K562 (cell line): ENCODE measurements around the gene PGGHG. TPM values are rescaled to one million over a fixed set of nuclear protein-coding genes. Genes with fewer than 3 reads are reported as not detected.

Source experiments
- ADNP ChIP-seq: fragments of 200-800 bp; sonication (Bioruptor generic); IDR thresholded peaks from 2 replicates; pipeline ENCODE4 v1.6.1; 2016; ENCODE audit warnings: missing genetic modification characterization, missing compliant biosample characterization
- BCOR ChIP-seq: fragments of 450-650 bp; IDR thresholded peaks from 2 replicates; pipeline ENCODE4 v1.6.1; 2016
- CCNT2 ChIP-seq: IDR thresholded peaks from 2 replicates; pipeline ENCODE4 v1.6.1; 2011; ENCODE audit warnings: borderline replicate concordance, low read depth, mild to moderate bottlenecking, moderate library complexity, mixed read lengths, low read length; ENCODE audit not compliant: insufficient read length; ENCODE audit errors: extremely low read depth
- ESRRA ChIP-seq: fragments of 450-650 bp; IDR thresholded peaks from 2 replicates; pipeline ENCODE4 v1.6.1; 2014; ENCODE audit warnings: low read depth, mild to moderate bottlenecking, moderate library complexity, borderline replicate concordance
- ESRRB ChIP-seq: fragments of 250-450 bp; sonication (Bioruptor Pico); IDR thresholded peaks from 2 replicates; pipeline ENCODE4 v1.5.0; 2020; ENCODE audit warnings: mild to moderate bottlenecking, moderate library complexity, borderline replicate concordance
- GTF2A2 ChIP-seq: IDR thresholded peaks from 2 replicates; pipeline ENCODE4 v1.6.1; 2016; ENCODE audit warnings: mild to moderate bottlenecking, missing genetic modification characterization, missing compliant biosample characterization
- ILF3 ChIP-seq: fragments of 450-650 bp; IDR thresholded peaks from 2 replicates; pipeline ENCODE4 v1.6.1; 2018; ENCODE audit warnings: antibody characterized with exemption, mild to moderate bottlenecking, moderate library complexity, borderline replicate concordance
- KLF10 ChIP-seq: fragments of 250-450 bp; sonication (Bioruptor Pico); IDR thresholded peaks from 2 replicates; pipeline ENCODE4 v1.6.1; 2021; ENCODE audit warnings: matching md5 sums
- LEF1 ChIP-seq: fragments of 450-650 bp; IDR thresholded peaks from 2 replicates; pipeline ENCODE4 v1.6.1; 2016; ENCODE audit warnings: mild to moderate bottlenecking
- MAZ ChIP-seq, 2 experiments: fragments of 450-650 bp in 1 of 2; sonication (generic) in 1 of 2; formaldehyde crosslinking; IDR thresholded peaks in 1 of 2; conservative IDR thresholded peaks in 1 of 2; 2 replicates each; pipeline versions ENCODE4 v1.4.0 to v1.5.0; 2020; ENCODE audit warnings: mild to moderate bottlenecking in 1 of 2, missing genetic modification reagents in 1 of 2
- MXI1 ChIP-seq: IDR thresholded peaks from 2 replicates; pipeline ENCODE4 v1.6.1; 2011; ENCODE audit warnings: low read depth, mild to moderate bottlenecking, improper control_type of control experiment, low read length
- NBN ChIP-seq: fragments of 450-650 bp; IDR thresholded peaks from 2 replicates; pipeline ENCODE4 v1.6.1; 2016; ENCODE audit warnings: low read depth, mild to moderate bottlenecking
- NR2C2 ChIP-seq, 2 experiments: fragments of 200-800 bp in 1 of 2; sonication (Bioruptor generic) in 1 of 2; sonication (generic) in 1 of 2; formaldehyde crosslinking in 1 of 2; IDR thresholded peaks; 2 replicates each; pipeline versions ENCODE4 v1.6.1 to v1.8.0; 2016 to 2022; ENCODE audit warnings: mild to moderate bottlenecking in 1 of 2, missing compliant biosample characterization in 1 of 2, missing genetic modification characterization in 1 of 2, missing genetic modification reagents in 1 of 2
- RUNX1 ChIP-seq: sonication (generic); IDR thresholded peaks from 2 replicates; pipeline ENCODE4 v1.6.1; 2016; ENCODE audit warnings: antibody characterized with exemption, low read depth
- ZBTB7A ChIP-seq: IDR thresholded peaks from 2 replicates; pipeline ENCODE4 v1.6.1; 2011; ENCODE audit warnings: low read depth, mild to moderate bottlenecking, low read length, moderate library complexity, borderline replicate concordance; ENCODE audit not compliant: control insufficient read depth
- ZNF445 ChIP-seq: fragments of 250-450 bp; sonication (Bioruptor Pico); IDR thresholded peaks from 2 replicates; pipeline ENCODE4 v1.4.0; 2020; ENCODE audit warnings: low read depth, mild to moderate bottlenecking, moderate library complexity
- polyA plus RNA-seq, 8 experiments: library from polyadenylated mRNA; depleted of rRNA in 4 of 8; stranded (reverse) in 5 of 8; unstranded in 3 of 8; fragments of >200 nt; fragmentation: Nextera tagmentation in 2 of 8; fragmentation: Illumina TruSeq in 1 of 8; extraction: Ambion mirVana in 2 of 8; extraction: Trizol in 1 of 8; gene quantifications; 2 replicates each; pipeline versions ENCODE4 v1.2.1 to v1.2.3, GENCODE V29; 2011 to 2014; ENCODE audit warnings: inconsistent platforms in 1 of 8, missing spikeins in 1 of 8
- total RNA-seq, 7 experiments: library from RNA; depleted of rRNA in 6 of 7; stranded (reverse); fragments of >200 nt in 6 of 7; fragmentation: Illumina TruSeq in 2 of 7; extraction: Trizol in 2 of 7; gene quantifications; 2 replicates each; pipeline versions ENCODE4 v1.2.1 to v1.2.3, GENCODE V29; 2011 to 2021; ENCODE audit warnings: low replicate concordance in 1 of 7
- TF ChIP-seq, protein P1 (sequence below), 2 experiments: fragments of 450-650 bp in 1 of 2; IDR thresholded peaks; 2 replicates each; pipeline ENCODE4 v1.6.1; 2011 to 2017; ENCODE audit warnings: low read depth in 2 of 2, antibody characterized with exemption in 1 of 2, borderline replicate concordance in 1 of 2, low read length in 1 of 2, mild to moderate bottlenecking in 1 of 2, mixed read lengths in 1 of 2; ENCODE audit not compliant: control insufficient read depth in 1 of 2
- TF ChIP-seq, protein P2 (sequence below): sonication (generic); IDR thresholded peaks from 2 replicates; pipeline ENCODE4 v1.6.1; 2016
- TF ChIP-seq, protein P3 (sequence below): fragments of 200-800 bp; sonication (Bioruptor generic); IDR thresholded peaks from 2 replicates; pipeline ENCODE4 v1.6.1; 2017; ENCODE audit warnings: missing genetic modification characterization, missing compliant biosample characterization
- TF ChIP-seq, protein P4 (sequence below): fragments of 450-650 bp; formaldehyde crosslinking; IDR thresholded peaks from 2 replicates; pipeline ENCODE4 v1.4.0; 2022; ENCODE audit warnings: missing genetic modification characterization

The PGGHG gene
- total and polyA plus RNA-seq, 9 of the 15 experiments (the other 6 are each of a cell fraction or from before 2014, with no cell fraction given): 0.38 to 85.1 (median 18.1) TPM

DNA sequence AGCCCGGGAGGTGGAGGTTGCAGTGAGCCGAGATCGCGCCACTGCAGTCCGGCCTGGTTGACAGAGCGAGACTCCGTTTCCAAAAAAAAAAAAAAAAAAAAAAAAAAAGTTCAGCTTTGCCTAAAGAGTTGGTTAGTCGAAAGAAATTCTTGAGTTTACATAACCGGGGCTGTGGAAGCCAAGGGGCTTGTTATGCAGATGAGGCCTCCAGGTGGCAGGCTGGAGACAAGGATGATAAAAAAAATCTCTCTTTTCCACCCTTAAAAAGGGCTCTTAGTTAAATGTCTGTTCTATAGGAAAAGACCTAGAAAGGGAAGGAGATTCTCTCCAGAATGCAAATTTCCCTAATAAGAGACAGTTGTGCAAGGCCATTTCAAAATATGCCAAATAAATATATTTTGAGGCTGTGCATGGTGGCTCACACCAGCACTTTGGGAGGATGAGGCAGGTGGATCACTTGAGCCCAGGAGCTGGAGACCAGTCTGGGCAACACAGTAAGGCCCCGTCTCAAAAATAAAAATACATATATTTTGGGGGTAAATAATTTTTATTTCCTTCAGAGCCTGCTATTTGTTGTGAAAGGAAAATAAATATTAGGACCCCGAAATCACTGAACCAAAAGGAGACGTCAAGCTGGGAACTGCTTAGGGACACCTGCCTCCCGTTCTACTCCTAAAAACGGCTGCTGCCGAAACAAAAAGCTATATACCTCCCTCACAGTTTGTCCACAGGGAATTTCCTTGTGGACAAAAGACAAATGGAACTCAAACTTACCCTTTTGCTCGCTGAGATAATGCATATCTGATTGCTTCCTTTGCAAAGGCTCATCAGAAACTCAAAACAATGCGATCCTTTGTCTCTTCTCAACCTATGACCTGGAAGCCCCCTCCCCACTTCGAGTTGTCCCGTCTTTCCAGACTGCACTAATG lies 16.3 kb downstream of the PGGHG start (continued):
- TF ChIP-seq, protein P1, sequence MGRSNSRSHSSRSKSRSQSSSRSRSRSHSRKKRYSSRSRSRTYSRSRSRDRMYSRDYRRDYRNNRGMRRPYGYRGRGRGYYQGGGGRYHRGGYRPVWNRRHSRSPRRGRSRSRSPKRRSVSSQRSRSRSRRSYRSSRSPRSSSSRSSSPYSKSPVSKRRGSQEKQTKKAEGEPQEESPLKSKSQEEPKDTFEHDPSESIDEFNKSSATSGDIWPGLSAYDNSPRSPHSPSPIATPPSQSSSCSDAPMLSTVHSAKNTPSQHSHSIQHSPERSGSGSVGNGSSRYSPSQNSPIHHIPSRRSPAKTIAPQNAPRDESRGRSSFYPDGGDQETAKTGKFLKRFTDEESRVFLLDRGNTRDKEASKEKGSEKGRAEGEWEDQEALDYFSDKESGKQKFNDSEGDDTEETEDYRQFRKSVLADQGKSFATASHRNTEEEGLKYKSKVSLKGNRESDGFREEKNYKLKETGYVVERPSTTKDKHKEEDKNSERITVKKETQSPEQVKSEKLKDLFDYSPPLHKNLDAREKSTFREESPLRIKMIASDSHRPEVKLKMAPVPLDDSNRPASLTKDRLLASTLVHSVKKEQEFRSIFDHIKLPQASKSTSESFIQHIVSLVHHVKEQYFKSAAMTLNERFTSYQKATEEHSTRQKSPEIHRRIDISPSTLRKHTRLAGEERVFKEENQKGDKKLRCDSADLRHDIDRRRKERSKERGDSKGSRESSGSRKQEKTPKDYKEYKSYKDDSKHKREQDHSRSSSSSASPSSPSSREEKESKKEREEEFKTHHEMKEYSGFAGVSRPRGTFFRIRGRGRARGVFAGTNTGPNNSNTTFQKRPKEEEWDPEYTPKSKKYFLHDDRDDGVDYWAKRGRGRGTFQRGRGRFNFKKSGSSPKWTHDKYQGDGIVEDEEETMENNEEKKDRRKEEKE (IDR thresholded peaks at IDR 0.05; ENCODE audit: borderline replicate concordance in 1 of 2, control insufficient read depth in 1 of 2, low read depth in 2 of 2, low read length in 1 of 2): no peak
- TF ChIP-seq NBN (no peak), LEF1 (no peak), GTF2A2 (no peak), ZNF445 (CRISPR knock-in tag) (no peak), RUNX1 (no peak), BCOR (no peak), CCNT2 (no peak), MAZ (CRISPR knock-in tag; conservative IDR thresholded peaks at IDR 0.05 in 1 of 2, IDR thresholded peaks at IDR 0.05 in 1 of 2) (peak in 1 of 2 experiments; percentile 51; a peak in 1 of 4 replicates), NR2C2 (CRISPR knock-in tag; IDR thresholded peaks at IDR 0.05) (no peak), NR2C2 (tag; IDR thresholded peaks at IDR 0.05) (no peak), ZBTB7A (0 out of 2 replicates have a peak, but pooled peaks have one; percentile 30), ADNP (tag) (no peak), MXI1 (no peak), KLF10 (CRISPR knock-in tag) (no peak), ESRRB (CRISPR knock-in tag) (no peak), ESRRA (no peak), ILF3 (no peak)
- TF ChIP-seq, protein P2, sequence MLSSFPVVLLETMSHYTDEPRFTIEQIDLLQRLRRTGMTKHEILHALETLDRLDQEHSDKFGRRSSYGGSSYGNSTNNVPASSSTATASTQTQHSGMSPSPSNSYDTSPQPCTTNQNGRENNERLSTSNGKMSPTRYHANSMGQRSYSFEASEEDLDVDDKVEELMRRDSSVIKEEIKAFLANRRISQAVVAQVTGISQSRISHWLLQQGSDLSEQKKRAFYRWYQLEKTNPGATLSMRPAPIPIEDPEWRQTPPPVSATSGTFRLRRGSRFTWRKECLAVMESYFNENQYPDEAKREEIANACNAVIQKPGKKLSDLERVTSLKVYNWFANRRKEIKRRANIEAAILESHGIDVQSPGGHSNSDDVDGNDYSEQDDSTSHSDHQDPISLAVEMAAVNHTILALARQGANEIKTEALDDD: 0 out of 2 replicates have a peak, but pooled peaks have one; percentile 38
- TF ChIP-seq, protein P3, sequence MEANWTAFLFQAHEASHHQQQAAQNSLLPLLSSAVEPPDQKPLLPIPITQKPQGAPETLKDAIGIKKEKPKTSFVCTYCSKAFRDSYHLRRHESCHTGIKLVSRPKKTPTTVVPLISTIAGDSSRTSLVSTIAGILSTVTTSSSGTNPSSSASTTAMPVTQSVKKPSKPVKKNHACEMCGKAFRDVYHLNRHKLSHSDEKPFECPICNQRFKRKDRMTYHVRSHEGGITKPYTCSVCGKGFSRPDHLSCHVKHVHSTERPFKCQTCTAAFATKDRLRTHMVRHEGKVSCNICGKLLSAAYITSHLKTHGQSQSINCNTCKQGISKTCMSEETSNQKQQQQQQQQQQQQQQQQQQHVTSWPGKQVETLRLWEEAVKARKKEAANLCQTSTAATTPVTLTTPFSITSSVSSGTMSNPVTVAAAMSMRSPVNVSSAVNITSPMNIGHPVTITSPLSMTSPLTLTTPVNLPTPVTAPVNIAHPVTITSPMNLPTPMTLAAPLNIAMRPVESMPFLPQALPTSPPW (CRISPR knock-in tag): peak; percentile 45
- TF ChIP-seq, protein P4, sequence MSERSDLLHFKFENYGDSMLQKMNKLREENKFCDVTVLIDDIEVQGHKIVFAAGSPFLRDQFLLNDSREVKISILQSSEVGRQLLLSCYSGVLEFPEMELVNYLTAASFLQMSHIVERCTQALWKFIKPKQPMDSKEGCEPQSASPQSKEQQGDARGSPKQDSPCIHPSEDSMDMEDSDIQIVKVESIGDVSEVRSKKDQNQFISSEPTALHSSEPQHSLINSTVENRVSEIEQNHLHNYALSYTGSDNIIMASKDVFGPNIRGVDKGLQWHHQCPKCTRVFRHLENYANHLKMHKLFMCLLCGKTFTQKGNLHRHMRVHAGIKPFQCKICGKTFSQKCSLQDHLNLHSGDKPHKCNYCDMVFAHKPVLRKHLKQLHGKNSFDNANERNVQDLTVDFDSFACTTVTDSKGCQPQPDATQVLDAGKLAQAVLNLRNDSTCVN (CRISPR knock-in tag): no peak
